Measurements from ENCODE around the gene EPN2.

EPN2 gene

GRCh38 chr17:19371259-19372010 is 134.3 kb downstream of the EPN2 start:
- DNase-seq, result no peak

DNA sequence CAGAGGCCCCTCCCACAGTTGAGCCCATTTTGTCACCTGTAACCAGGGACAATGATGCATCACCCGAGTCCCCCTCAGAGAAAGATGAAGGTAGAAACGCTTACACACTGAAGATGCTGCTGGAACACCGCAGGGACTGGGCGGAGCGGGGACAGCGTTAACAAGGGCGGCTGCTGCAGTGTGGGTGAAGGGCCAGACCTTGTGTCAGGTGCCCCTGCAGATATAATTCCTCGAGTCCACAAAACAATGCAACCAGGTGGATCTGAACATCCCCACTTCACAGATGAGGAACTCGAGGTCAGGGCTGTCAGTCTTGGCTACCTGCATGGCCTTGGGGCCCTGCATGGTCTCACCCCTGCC is 134.8 kb downstream of the EPN2 start:
- no peak for DNase-seq

DNA sequence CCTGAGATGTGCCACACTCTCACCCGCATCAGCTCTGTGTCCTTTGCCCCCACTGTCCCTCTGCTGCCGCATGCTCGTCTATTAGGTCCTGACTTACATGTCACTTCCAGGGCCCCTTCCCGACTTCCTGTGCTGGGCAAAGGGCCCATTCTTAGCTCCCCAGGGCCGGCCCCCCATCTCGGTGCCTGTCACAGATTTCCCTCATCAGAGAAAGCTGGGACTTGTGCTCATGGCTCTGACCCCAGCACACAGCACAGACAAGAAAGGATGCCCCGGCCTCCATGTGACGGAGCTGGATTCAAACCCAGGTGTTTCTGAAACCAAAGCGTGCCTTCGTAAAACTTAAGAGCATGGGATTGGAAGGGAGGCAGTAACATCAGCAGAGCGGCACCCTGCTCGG is 135.3 kb downstream of the EPN2 start:
- DNase-seq, result no peak

GRCh38 chr17:19372866-19373504 is 135.8 kb downstream of the EPN2 start:
- no peak for DNase-seq

DNA sequence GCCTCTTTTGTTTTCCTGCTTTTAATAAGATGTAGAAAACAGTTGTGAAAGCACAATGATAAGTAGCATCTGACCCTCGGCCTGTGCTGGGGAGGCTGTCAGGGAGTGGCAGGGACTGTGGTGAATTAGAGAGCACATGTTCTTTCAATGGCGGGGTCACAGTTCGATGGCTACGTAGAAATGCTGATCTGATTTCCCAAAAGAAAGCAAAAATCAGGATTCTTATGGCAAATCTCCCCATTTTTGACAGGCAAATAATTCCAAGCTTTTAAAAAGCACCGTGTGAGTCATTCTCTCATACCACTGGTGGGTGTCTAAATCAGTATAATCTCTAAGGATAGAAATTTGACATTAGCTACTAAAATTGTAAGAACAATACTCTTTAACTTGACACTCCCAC is 137.0 kb downstream of the EPN2 start:
- no peak for DNase-seq

DNA sequence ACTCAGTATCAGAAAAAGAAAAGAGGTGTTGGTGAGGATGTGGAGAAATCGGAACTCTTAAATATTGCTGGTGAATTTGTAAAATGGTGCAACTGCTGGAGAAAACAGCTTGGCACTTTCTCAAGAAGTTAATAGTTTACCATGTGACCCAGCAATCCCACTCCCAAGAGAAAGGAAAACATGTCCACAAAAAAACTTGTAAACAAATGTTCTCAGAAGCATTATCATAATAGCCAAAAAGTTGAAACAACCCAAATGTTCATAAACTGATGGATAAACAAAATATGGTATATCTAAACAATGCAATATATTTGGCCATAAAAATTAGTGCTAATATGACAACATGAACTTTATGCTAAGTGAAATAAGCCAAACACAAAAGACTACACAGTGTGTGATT is 138.6 kb downstream of the EPN2 start:
- no peak for DNase-seq

DNA sequence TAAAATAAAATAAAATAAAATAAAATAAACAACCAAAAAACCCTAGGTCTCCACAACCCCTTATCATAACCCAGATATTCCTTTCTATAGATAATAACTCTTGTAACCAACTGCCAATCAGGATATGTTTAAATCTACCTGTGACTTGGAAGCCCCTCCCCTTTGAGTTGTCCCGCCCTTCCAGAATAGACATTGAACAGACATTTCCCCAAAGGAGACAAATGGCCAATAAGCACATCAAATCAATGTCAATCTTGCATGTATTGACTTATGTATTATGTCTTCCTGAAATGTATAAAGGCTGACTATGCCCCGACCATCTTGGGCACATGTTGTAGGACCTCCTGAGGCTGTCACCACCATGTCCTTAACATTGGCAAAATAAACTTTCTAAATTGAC is 139.6 kb downstream of the EPN2 start:
- DNase-seq, result no peak

DNA sequence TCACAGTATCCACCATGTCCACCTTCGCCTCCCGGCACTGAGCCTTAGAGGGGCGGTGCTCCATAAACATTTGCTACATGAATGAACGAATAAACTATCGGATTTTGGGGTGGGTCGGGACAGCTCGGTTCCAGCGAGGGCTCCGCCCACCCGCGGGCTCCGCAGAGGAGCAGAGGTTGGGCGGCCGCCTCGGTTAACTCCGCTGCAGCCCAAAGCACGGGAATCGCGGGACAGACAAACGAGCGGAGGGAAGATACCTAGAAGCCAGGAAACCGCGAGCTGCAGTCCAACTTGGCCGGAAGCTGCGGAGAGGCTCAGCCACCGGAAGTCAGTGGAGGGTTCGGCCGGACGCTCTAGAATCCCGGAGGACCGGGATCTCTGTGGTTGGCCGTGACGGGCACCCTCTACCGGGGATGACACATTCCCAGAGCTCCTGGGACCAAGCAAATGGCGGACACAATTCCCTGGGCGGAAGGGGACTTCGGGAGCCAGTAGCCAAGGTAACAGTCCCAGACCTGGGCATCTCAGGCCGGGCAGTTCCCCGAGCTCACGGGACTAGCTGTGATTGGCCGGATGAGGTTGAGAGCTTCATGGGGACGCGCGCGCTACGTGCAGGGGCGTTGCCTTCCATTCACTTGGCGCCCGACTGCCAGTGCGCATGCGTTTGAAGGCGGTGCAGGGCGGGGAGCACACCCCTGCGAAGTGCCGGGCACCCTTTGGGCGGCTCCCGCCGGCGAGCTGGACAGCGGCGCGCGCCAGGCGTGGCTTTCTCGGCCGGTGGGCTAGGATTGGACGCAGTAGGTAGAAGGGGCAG is 140.6 kb downstream of the EPN2 start:
- peak; percentile 89 for DNase-seq

DNA sequence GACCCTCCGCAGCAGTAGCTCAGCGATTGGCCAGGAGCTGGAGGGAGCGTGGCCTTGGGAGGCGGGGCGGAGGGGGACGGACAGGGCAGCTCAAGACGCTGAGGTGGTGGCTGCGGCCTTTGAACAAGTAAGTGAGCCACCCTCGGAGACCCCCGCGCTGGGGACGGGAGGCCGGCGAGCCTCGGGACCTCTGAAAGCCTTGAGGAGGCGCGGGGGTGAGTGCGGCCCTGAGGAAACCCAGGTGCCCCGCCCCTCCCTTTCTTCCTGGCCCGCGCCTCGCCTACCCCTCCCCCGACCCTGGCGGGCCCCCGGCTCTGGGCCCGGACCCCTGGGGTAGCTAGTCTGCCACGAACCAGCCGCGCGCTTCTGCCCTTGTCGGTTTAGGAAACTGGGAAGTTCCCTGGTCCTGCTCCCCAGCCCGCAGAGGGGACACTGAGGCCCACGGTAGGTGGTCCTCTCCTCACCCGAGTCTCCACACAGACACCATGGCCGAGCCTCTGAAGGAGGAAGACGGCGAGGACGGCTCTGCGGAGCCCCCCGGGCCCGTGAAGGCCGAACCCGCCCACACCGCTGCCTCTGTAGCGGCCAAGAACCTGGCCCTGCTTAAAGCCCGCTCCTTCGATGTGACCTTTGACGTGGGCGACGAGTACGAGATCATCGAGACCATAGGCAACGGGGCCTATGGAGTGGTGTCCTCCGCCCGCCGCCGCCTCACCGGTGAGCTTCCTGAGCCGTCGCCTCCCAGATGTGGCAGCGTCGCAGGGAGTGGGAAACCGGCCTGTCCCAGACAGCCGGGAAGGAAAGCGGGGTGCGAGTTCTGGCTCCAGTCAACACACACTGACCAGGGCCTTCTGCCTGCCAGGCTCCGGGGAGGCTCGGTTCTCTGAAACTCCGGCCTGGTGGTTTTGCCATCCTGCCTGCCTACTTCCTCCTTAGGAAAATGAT is 141.5 kb downstream of the EPN2 start, which contains the start of gene MAPK7:
Gene MAPK7, plus strand, starts transcription at position 83 of the 945 bp plus-strand sequence. Its CDS starts 403 bp downstream, at position 486.
- no peak for DNase-seq

- no peak for DNase-seq
Measured at GRCh38 chr17:19379361-19380065, 142.3 kb downstream of the EPN2 start.

- no peak for DNase-seq
Measured at GRCh38 chr17:19380481-19381301, 143.5 kb downstream of the EPN2 start.

- DNase-seq, result no peak
Measured at GRCh38 chr17:19381361-19381740, 144.2 kb downstream of the EPN2 start.

DNA sequence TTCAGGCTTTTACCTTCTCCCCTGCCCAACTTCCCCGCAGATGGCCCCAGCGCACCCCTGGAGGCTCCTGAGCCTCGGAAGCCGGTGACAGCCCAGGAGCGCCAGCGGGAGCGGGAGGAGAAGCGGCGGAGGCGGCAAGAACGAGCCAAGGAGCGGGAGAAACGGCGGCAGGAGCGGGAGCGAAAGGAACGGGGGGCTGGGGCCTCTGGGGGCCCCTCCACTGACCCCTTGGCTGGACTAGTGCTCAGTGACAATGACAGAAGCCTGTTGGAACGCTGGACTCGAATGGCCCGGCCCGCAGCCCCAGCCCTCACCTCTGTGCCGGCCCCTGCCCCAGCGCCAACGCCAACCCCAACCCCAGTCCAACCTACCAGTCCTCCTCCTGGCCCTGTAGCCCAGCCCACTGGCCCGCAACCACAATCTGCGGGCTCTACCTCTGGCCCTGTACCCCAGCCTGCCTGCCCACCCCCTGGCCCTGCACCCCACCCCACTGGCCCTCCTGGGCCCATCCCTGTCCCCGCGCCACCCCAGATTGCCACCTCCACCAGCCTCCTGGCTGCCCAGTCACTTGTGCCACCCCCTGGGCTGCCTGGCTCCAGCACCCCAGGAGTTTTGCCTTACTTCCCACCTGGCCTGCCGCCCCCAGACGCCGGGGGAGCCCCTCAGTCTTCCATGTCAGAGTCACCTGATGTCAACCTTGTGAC is 144.7 kb downstream of the EPN2 start:
- DNase-seq, result no peak

DNA sequence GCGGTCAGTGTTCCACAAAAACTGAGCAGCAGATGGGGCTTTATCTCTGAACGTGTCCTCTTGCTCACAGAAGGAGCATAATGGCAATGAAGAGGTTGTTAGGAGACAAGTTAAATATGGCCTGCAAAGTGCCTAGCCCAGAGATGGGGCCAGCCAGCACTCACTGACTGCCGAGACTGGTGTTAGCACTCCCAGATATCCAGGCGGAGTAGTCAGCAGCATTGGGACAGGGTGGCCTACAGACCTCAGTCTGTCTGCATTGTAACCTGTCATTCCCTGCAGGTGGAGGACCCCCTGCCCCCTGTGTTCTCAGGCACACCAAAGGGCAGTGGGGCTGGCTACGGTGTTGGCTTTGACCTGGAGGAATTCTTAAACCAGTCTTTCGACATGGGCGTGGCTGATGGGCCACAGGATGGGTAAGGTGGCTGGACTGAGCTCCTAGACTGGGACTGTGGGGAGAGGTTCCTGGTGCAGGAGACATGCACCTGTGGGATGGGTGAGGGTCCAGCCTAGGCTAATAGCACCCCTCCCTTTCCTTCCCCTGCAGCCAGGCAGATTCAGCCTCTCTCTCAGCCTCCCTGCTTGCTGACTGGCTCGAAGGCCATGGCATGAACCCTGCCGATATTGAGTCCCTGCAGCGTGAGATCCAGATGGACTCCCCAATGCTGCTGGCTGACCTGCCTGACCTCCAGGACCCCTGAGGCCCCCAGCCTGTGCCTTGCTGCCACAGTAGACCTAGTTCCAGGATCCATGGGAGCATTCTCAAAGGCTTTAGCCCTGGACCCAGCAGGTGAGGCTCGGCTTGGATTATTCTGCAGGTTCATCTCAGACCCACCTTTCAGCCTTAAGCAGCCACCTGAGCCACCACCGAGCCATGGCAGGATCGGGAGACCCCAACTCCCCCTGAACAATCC is 145.6 kb downstream of the EPN2 start:
- no peak for DNase-seq

- DNase-seq, result no peak
Measured at GRCh38 chr17:19383681-19384470, 146.7 kb downstream of the EPN2 start.

DNA sequence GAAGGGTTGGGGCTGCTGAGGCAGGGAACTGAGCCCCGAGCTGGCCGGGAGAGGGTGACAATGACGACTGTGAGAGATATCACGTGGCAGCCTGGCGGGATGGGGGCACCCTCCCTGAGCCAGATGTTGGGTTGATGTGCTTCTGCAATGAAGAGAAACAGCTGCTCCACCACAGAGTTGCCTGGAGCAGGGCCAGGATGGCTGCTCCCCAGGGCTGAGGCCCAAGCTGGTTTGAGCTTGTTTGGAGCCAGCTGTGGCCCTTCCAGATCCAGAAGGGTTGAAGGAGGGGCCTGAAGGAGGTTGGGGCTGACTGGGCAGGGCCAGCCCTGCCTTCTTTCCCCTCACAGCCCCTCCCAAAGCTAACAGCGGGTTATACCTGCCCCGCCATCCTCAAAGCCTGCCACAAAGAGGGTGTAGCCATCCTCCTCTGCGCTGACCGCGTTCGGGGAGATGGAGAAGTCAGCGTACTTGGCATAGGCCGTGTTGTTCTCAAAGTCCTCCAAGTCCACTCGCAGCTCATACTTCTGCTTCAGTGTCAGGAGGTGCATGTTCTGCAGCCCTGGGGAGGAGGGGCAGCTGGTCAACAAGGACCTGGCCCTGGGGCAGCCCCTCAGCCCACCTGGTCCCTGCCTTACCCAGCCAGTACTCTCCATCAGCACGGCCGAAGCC is 147.7 kb downstream of the EPN2 start:
- no peak for DNase-seq

DNA sequence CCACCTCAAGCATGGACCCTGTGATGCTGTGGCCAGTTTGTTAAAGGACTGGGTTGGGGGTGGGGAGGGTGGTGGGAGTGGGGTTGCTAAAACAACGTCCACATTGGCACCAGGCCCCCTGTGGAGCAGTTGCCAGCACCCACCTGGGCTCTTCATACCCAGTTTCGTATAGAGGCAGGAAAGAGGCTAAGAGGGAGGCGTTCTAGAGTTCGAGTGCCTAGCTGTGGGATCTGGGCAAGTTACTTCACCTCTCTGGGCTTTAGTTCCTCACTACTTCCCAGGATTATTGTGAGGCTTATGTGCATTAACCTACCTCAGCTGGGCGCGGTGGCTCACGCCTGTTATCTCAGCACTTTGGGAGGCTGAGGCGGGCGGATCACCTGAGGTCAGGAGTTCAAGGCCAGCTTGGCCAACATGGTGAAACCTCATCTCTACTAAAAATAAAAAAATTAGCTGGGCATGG is 148.4 kb downstream of the EPN2 start:
- DNase-seq, result no peak
